ENCODE data around the gene SLC44A1.

The SLC44A1 gene

DNA sequence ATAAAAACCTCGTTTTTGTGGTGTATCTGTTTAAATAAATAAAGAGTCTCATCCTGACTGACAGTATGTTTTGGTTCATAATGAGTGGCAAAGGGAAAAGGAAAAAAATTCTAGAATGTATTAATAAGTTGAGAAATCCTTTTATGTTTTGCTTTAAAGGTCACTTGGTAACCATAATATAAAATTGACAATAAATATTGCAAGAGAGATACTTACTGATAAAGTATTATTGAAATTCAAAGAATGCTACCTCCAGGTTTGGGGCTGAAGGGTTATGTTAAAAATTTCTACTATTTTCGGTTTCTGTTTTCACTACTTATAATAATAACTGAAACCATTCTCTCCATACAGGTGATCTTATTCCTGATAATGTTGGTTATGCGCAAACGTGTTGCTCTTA, 118.0 kb downstream of the SLC44A1 start:
- DNase-seq (ENCODE audit: low read depth): no peak
- no peak overlapping the region for H3K4me3 ChIP-seq (ENCODE audit: control insufficient read depth, low read depth, low read length)
- TF ChIP-seq, protein P1, sequence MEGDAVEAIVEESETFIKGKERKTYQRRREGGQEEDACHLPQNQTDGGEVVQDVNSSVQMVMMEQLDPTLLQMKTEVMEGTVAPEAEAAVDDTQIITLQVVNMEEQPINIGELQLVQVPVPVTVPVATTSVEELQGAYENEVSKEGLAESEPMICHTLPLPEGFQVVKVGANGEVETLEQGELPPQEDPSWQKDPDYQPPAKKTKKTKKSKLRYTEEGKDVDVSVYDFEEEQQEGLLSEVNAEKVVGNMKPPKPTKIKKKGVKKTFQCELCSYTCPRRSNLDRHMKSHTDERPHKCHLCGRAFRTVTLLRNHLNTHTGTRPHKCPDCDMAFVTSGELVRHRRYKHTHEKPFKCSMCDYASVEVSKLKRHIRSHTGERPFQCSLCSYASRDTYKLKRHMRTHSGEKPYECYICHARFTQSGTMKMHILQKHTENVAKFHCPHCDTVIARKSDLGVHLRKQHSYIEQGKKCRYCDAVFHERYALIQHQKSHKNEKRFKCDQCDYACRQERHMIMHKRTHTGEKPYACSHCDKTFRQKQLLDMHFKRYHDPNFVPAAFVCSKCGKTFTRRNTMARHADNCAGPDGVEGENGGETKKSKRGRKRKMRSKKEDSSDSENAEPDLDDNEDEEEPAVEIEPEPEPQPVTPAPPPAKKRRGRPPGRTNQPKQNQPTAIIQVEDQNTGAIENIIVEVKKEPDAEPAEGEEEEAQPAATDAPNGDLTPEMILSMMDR (IDR thresholded peaks at IDR 0.05; ENCODE audit: control insufficient read depth, insufficient read depth, low read depth, low read length, missing control alignments): no peak

DNA sequence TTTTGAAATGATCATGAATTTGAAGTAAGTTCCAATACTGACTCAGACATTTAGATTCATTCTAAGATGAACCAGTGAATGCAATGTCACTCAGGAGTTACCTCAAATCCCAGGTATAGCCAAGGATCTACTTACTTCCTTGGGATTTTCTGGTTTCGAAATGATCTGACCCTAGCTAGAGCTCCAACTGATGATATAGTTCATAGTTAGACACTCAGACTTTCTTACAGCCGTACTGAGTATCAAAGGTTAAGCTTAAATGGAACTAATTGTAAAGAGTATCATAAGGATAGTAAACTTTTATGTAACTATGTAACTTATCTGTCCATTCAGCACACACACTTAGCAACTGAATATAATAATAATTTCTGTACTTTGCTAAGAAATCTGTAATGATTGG, 119.4 kb downstream of the SLC44A1 start:
- DNase-seq (ENCODE audit: low read depth): no peak
- TF ChIP-seq, protein P1 (IDR thresholded peaks at IDR 0.05; ENCODE audit: control insufficient read depth, insufficient read depth, low read depth, low read length, missing control alignments): no peak
- H3K4me3 ChIP-seq (ENCODE audit: control insufficient read depth, low read depth, low read length): no peak overlapping the region

DNA sequence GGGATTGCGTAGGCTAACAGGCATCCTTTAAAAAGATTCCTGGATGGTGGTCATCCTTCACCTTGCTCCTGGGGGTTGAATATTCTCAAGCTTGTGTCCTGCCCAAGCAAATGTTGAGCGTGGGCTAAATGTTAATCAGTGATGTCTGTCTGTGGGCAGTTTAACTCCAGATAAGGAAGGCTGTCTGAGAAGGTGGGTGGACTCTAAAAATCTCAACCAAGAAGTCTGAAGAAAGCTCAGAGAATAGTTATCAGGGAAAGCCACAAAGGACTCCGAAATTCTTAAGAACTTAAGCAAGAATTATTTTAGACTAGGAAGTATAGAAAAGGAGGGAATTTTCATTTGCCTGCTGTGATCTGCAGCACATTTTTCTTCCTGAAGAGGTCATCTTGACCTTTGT, 125.5 kb downstream of the SLC44A1 start:
- no peak overlapping the region for H3K4me3 ChIP-seq (ENCODE audit: control insufficient read depth, low read depth, low read length)
- TF ChIP-seq, protein P1 (IDR thresholded peaks at IDR 0.05; ENCODE audit: control insufficient read depth, insufficient read depth, low read depth, low read length, missing control alignments): no peak
- no peak for DNase-seq (ENCODE audit: low read depth)

DNA sequence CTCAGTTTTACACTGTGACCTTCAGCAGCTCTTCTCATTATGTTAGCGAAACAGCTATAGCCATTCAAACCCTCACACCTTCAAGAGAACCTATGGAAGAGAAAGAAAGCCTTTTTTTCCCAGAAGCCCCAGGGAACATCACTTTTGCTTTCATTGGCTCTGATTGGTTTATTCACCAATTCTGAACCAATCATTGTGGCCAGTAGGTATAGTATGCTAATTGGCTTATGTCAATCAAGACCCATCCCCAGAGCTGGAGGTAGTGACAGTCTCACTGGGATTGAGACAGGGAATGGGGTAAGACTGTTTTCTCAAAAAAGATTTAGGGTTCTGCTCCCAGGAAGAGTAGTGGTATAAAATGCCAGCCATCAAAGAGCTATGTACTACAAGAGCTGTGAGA, 129.3 kb downstream of the SLC44A1 start:
- TF ChIP-seq, protein P1 (IDR thresholded peaks at IDR 0.05; ENCODE audit: control insufficient read depth, insufficient read depth, low read depth, low read length, missing control alignments): no peak
- no peak for DNase-seq (ENCODE audit: low read depth)
- H3K4me3 ChIP-seq (ENCODE audit: control insufficient read depth, low read depth, low read length): no peak overlapping the region

DNA sequence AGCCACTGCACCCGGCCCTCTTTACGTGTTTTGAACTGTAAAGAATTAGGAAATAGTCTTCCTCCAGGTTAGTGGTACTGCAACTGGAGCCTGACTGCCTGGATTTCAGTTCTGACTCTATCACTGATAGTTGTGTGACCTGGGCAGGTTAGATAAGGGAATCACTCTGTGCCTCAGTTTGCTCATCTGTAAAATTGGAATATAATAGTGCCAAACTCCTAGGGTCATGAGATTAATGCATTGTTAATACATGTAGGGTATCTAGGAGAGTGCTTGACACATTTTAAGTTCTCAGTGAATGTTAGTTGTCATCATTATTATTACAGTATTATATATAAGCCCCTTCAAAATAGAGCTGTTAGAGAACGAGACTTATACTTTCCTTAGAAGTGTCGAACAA, 130.9 kb downstream of the SLC44A1 start:
- H3K4me3 ChIP-seq (ENCODE audit: control insufficient read depth, low read depth, low read length): no peak overlapping the region
- TF ChIP-seq, protein P1 (IDR thresholded peaks at IDR 0.05; ENCODE audit: control insufficient read depth, insufficient read depth, low read depth, low read length, missing control alignments): no peak
- DNase-seq (ENCODE audit: low read depth): no peak

DNA sequence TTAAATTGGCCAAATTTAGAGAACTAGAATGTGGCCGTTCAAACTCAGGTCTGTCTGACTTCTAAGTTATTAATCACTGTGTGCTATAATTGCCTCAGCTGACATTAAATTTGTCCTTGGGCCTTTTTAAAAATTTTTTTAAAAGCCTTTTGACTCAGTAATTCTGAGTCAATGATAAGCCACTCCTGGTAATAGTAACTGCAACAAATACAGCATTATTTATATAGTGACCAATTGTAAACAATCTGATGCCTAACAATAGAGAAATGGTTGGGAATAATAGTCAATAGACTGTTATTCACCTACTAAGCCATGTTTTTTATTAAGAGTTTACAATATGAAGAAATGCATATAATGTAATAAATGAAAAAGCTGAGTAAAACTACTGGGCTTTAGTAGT, 132.4 kb downstream of the SLC44A1 start:
- H3K4me3 ChIP-seq (ENCODE audit: control insufficient read depth, low read depth, low read length): no peak overlapping the region
- DNase-seq (ENCODE audit: low read depth): no peak
- TF ChIP-seq, protein P1 (IDR thresholded peaks at IDR 0.05; ENCODE audit: control insufficient read depth, insufficient read depth, low read depth, low read length, missing control alignments): no peak

DNA sequence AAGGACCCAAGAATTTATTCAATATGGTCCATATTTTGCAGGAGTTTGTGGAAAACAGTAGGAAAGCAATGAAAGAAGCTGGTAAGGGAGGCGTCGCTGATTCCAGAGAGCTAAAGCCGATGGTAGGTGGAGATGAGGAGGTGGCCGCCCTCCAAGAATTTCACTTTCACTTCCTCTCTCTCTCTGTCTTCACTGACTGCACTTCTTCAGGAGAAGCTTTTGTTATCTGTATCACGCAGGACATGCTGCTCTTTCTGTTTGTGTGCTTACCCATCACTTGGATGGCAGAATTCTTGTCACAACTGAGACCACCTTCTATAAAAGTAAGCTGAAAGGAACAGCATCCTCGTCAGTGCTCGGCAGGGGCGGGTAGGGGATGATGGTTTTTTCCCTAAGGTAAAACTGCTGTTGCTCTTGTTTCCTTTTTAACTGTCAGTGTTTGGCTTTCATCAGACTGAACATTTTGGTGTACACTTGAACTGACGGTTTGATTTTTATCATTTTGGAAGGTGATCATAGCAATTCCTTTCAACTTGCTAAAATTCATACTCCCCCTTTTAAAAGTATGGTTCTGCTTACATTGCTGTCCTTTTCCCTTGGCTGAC, 141.0 kb downstream of the SLC44A1 start:
- DNase-seq (ENCODE audit: low read depth): no peak
- TF ChIP-seq, protein P1 (IDR thresholded peaks at IDR 0.05; ENCODE audit: control insufficient read depth, insufficient read depth, low read depth, low read length, missing control alignments): no peak
- H3K4me3 ChIP-seq (ENCODE audit: control insufficient read depth, low read depth, low read length): no peak overlapping the region
